A549 (cell line): ENCODE data around the gene PRKN.

Source experiments
- BHLHE40 ChIP-seq: IDR thresholded peaks from 2 replicates; pipeline ENCODE4 v1.6.1; 2012; ENCODE audit warnings: low read depth, low read length, inconsistent platforms
- CHD4 ChIP-seq: fragments of 200-600 bp; sonication (generic); IDR thresholded peaks from 2 replicates; pipeline ENCODE4 v1.6.1; 2016; ENCODE audit warnings: antibody characterized with exemption, mild to moderate bottlenecking, borderline replicate concordance
- EP300 ChIP-seq, 2 experiments: fragments of >200 bp; sonication (Bioruptor Twin); formaldehyde crosslinking; IDR thresholded peaks; 2 replicates in 1 of 2; 3 replicates in 1 of 2; pipeline ENCODE4 v1.6.1; 2016 to 2017
- GATA3 ChIP-seq: IDR thresholded peaks from 2 replicates; pipeline ENCODE4 v1.6.1; 2012; ENCODE audit warnings: borderline replicate concordance
- HDAC2 ChIP-seq: fragments of 200-600 bp; sonication (generic); IDR thresholded peaks from 2 replicates; pipeline ENCODE4 v1.6.1; 2016
- KDM5A ChIP-seq: fragments of 200-600 bp; sonication (generic); IDR thresholded peaks from 2 replicates; pipeline ENCODE4 v1.6.1; 2016; ENCODE audit warnings: antibody characterized with exemption, mild to moderate bottlenecking
- MAX ChIP-seq: IDR thresholded peaks from 2 replicates; pipeline ENCODE4 v1.6.1; 2012
- POLR2A ChIP-seq: IDR thresholded peaks from 2 replicates; pipeline ENCODE4 v1.6.1; 2012; ENCODE audit warnings: mild to moderate bottlenecking, low read length
- POLR2AphosphoS2 ChIP-seq: conservative IDR thresholded peaks from 2 replicates; pipeline ENCODE4 v1.6.1; 2012; ENCODE audit warnings: low read length, improper control_type of control experiment, inconsistent platforms
- SMC3 ChIP-seq: fragments of >200 bp; sonication (Bioruptor Twin); formaldehyde crosslinking; IDR thresholded peaks from 3 replicates; pipeline ENCODE4 v1.6.1; 2018; ENCODE audit warnings: inconsistent platforms
- USF2 ChIP-seq: fragments of 450-650 bp; IDR thresholded peaks from 2 replicates; pipeline ENCODE4 v1.6.1; 2014; ENCODE audit warnings: antibody characterized with exemption
- TF ChIP-seq, protein P1 (sequence below): fragments of >200 bp; sonication (Bioruptor Twin); formaldehyde crosslinking; IDR thresholded peaks from 3 replicates; pipeline ENCODE4 v1.5.1; 2016
- TF ChIP-seq, protein P2 (sequence below): IDR thresholded peaks from 2 replicates; pipeline ENCODE4 v1.6.1; 2012; ENCODE audit warnings: low read depth, borderline replicate concordance

- TF ChIP-seq POLR2A (no peak), USF2 (no peak), MAX (no peak), CHD4 (no peak), KDM5A (no peak), SMC3 (no peak), BHLHE40 (no peak), POLR2AphosphoS2 (no peak), GATA3 (no peak), EP300 (IDR thresholded peaks at IDR 0.05) (no peak), HDAC2 (no peak)
- TF ChIP-seq, protein P1, sequence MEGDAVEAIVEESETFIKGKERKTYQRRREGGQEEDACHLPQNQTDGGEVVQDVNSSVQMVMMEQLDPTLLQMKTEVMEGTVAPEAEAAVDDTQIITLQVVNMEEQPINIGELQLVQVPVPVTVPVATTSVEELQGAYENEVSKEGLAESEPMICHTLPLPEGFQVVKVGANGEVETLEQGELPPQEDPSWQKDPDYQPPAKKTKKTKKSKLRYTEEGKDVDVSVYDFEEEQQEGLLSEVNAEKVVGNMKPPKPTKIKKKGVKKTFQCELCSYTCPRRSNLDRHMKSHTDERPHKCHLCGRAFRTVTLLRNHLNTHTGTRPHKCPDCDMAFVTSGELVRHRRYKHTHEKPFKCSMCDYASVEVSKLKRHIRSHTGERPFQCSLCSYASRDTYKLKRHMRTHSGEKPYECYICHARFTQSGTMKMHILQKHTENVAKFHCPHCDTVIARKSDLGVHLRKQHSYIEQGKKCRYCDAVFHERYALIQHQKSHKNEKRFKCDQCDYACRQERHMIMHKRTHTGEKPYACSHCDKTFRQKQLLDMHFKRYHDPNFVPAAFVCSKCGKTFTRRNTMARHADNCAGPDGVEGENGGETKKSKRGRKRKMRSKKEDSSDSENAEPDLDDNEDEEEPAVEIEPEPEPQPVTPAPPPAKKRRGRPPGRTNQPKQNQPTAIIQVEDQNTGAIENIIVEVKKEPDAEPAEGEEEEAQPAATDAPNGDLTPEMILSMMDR = no peak
- TF ChIP-seq, protein P2, sequence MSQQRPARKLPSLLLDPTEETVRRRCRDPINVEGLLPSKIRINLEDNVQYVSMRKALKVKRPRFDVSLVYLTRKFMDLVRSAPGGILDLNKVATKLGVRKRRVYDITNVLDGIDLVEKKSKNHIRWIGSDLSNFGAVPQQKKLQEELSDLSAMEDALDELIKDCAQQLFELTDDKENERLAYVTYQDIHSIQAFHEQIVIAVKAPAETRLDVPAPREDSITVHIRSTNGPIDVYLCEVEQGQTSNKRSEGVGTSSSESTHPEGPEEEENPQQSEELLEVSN = no peak
Observed at GRCh38 chr6:161459008-161459615, 1268.5 kb downstream of the PRKN start.
